WTC11 (cell line): ENCODE data around the gene MYO6. TPM values are rescaled to one million over a fixed set of nuclear protein-coding genes. Genes with fewer than 3 reads are reported as not detected.

Experiments
- ATAC-seq: fragments of 200-7000 bp; cut with Tn5 transposase; 2 replicates; pipeline ENCODE4 v1.10.0; 2021; ENCODE audit warnings: mild to moderate bottlenecking, moderate library complexity
- CTCF ChIA-PET: fragments of 300-600 bp; sonication (Branson Sonifier 250); formaldehyde crosslinking; loops from one replicate; lab custom pipeline; 2021; ENCODE audit warnings: antibody characterized with exemption; lab: Charles Lee
- POLR2A ChIA-PET: fragments of 350-600 bp; sonication (Branson Sonifier 250); formaldehyde crosslinking; loops from one replicate; lab custom pipeline; 2021; ENCODE audit warnings: antibody characterized with exemption; lab: Charles Lee
- DNase-seq: peaks from one replicate; pipeline ENCODE4 v3.0.0; 2021; ENCODE audit warnings: low spot score
- H3K27ac Mint-ChIP-seq: 2 replicates; pipeline ENCODE4 v1.8.0; 2021; ENCODE audit warnings: mixed read lengths
- H3K27me3 Mint-ChIP-seq: 2 replicates; pipeline ENCODE4 v1.8.0; 2021; ENCODE audit warnings: low read depth, mild to moderate bottlenecking, moderate library complexity, mixed read lengths
- H3K36me3 Mint-ChIP-seq: 2 replicates; pipeline ENCODE4 v1.8.0; 2021; ENCODE audit warnings: mixed read lengths
- H3K4me1 Mint-ChIP-seq: 2 replicates; pipeline ENCODE4 v1.8.0; 2022; ENCODE audit warnings: mixed read lengths
- H3K4me3 Mint-ChIP-seq: 2 replicates; pipeline ENCODE4 v1.8.0; 2021; ENCODE audit warnings: mild to moderate bottlenecking, moderate library complexity, mixed read lengths
- H3K9me3 Mint-ChIP-seq: 2 replicates; pipeline ENCODE4 v1.8.0; 2021; ENCODE audit warnings: mixed read lengths
- CDX4 ChIP-seq: fragments of 250-450 bp; sonication (Bioruptor Pico); IDR thresholded peaks from 2 replicates; pipeline ENCODE4 v1.9.0; 2021; ENCODE audit warnings: moderate library complexity, mild to moderate bottlenecking, inconsistent platforms, borderline replicate concordance
- E2F1 ChIP-seq: sonication (generic); formaldehyde crosslinking; IDR thresholded peaks from 2 replicates; pipeline ENCODE4 v1.8.0; 2022; ENCODE audit warnings: mild to moderate bottlenecking, missing genetic modification reagents
- E2F4 ChIP-seq: sonication (generic); formaldehyde crosslinking; IDR thresholded peaks from 2 replicates; pipeline ENCODE4 v1.8.1; 2022; ENCODE audit warnings: low read depth, mild to moderate bottlenecking, moderate library complexity, missing genetic modification reagents, borderline replicate concordance
- EMX1 ChIP-seq: fragments of 250-450 bp; sonication (Bioruptor Pico); IDR thresholded peaks from 2 replicates; pipeline ENCODE4 v1.8.0; 2021; ENCODE audit warnings: mild to moderate bottlenecking
- GRHL2 ChIP-seq: fragments of 250-450 bp; sonication (Bioruptor Pico); IDR thresholded peaks from 2 replicates; pipeline ENCODE4 v1.8.0; 2022; ENCODE audit warnings: mild to moderate bottlenecking, moderate library complexity; ENCODE audit not compliant: insufficient replicate concordance, severe bottlenecking
- GTF2I ChIP-seq: fragments of 250-450 bp; sonication (Bioruptor Pico); conservative IDR thresholded peaks from 2 replicates; pipeline ENCODE4 v1.4.0; 2021; ENCODE audit warnings: mild to moderate bottlenecking
- HMGXB4 ChIP-seq: sonication (generic); formaldehyde crosslinking; IDR thresholded peaks from 2 replicates; pipeline ENCODE4 v1.8.1; 2023; ENCODE audit warnings: mild to moderate bottlenecking, moderate library complexity, missing genetic modification reagents
- IRF1 ChIP-seq: sonication (generic); formaldehyde crosslinking; IDR thresholded peaks from 2 replicates; pipeline ENCODE4 v1.8.0; 2023; ENCODE audit warnings: missing genetic modification reagents
- IRF2 ChIP-seq: sonication (generic); formaldehyde crosslinking; IDR thresholded peaks from 2 replicates; pipeline ENCODE4 v1.8.0; 2022; ENCODE audit warnings: low read depth, missing genetic modification reagents, borderline replicate concordance
- NFATC4 ChIP-seq: fragments of 250-450 bp; sonication (Bioruptor Pico); IDR thresholded peaks from 2 replicates; pipeline ENCODE4 v1.9.0; 2021; ENCODE audit warnings: mild to moderate bottlenecking
- NFYB ChIP-seq: sonication (generic); formaldehyde crosslinking; conservative IDR thresholded peaks from 2 replicates; pipeline ENCODE4 v1.8.0; 2022; ENCODE audit warnings: low read depth, missing genetic modification reagents
- NR1H2 ChIP-seq: sonication (generic); formaldehyde crosslinking; IDR thresholded peaks from 2 replicates; pipeline ENCODE4 v1.9.0; 2021; ENCODE audit warnings: mild to moderate bottlenecking, moderate library complexity, missing genetic modification reagents
- SMAD3 ChIP-seq: sonication (generic); formaldehyde crosslinking; IDR thresholded peaks from 2 replicates; pipeline ENCODE4 v1.8.0; 2022; ENCODE audit warnings: missing genetic modification reagents, mild to moderate bottlenecking, borderline replicate concordance
- ZBTB43 ChIP-seq: sonication (generic); formaldehyde crosslinking; IDR thresholded peaks from 2 replicates; pipeline ENCODE4 v1.8.1; 2023; ENCODE audit warnings: mild to moderate bottlenecking, missing genetic modification reagents
- ZMAT4 ChIP-seq: fragments of 250-450 bp; sonication (Bioruptor Pico); IDR thresholded peaks from 2 replicates; pipeline ENCODE4 v1.9.0; 2021; ENCODE audit warnings: mild to moderate bottlenecking
- ZNF138 ChIP-seq: sonication (generic); formaldehyde crosslinking; conservative IDR thresholded peaks from 2 replicates; pipeline ENCODE4 v1.8.1; 2022; ENCODE audit warnings: mild to moderate bottlenecking, moderate library complexity, missing genetic modification reagents
- ZNF219 ChIP-seq: sonication (generic); formaldehyde crosslinking; IDR thresholded peaks from 2 replicates; pipeline ENCODE4 v1.8.0; 2023; ENCODE audit warnings: missing genetic modification reagents, mild to moderate bottlenecking, borderline replicate concordance
- ZNF263 ChIP-seq: sonication (generic); formaldehyde crosslinking; IDR thresholded peaks from 2 replicates; pipeline ENCODE4 v1.8.1; 2022; ENCODE audit warnings: low read depth, mild to moderate bottlenecking, moderate library complexity, missing genetic modification reagents
- ZNF671 ChIP-seq: fragments of 250-450 bp; sonication (Bioruptor Pico); IDR thresholded peaks from 2 replicates; pipeline ENCODE4 v1.8.0; 2021; ENCODE audit warnings: mild to moderate bottlenecking
- ZSCAN18 ChIP-seq: fragments of 250-450 bp; sonication (Bioruptor Pico); IDR thresholded peaks from 2 replicates; pipeline ENCODE4 v2.1.2; 2022; ENCODE audit warnings: mild to moderate bottlenecking, moderate library complexity
- total RNA-seq: library from RNA; stranded (reverse); gene quantifications from 3 replicates; pipeline ENCODE4 v1.2.3, GENCODE V29; 2021

MYO6 gene
- total RNA-seq, 1 experiment from 2014 or later = 32.6 TPM

- TF ChIP-seq ZNF138 (CRISPR knock-in tag) (no peak), ZBTB43 (CRISPR knock-in tag) (no peak), SMAD3 (no peak), ZNF671 (no peak), NR1H2 (CRISPR knock-in tag) (no peak), HMGXB4 (CRISPR knock-in tag) (no peak), IRF1 (CRISPR knock-in tag) (no peak)
Measured at GRCh38 chr6:75775219-75775618, 26.2 kb downstream of the MYO6 start (continued).

GRCh38 chr6:75776461-75776860, 27.4 kb downstream of the MYO6 start:
- Mint-ChIP-seq H3K4me1 (peaks cover 11% of the 10 kb centered on the region), H3K36me3 (peaks cover 3% of the 10 kb centered on the region; the same call in 1 of the 2 replicates), H3K9me3 (peaks cover 4% of the 10 kb centered on the region), H3K4me3 (no peak overlapping the region), H3K27me3 (no peaks in the 10 kb centered on the region), H3K27ac (no peak overlapping the region)
- ChIA-PET POLR2A (no interaction called here), CTCF (no interaction called here)
- no peak for DNase-seq
- TF ChIP-seq NFYB (CRISPR knock-in tag) (no peak), NFATC4 (CRISPR knock-in tag) (no peak), IRF1 (CRISPR knock-in tag) (no peak), ZMAT4 (no peak), GRHL2 (CRISPR knock-in tag) (no peak), IRF2 (CRISPR knock-in tag) (no peak)
- TF ChIP-seq, all 79 proteins: peak for 0
- no peak for ATAC-seq

GRCh38 chr6:75778757-75779156, 29.7 kb downstream of the MYO6 start:
- no peaks in the 10 kb centered on the region for H3K27me3 Mint-ChIP-seq
- ATAC-seq (no peak), DNase-seq (no peak)
- TF ChIP-seq ZNF219 (CRISPR knock-in tag) (no peak), E2F4 (CRISPR knock-in tag) (no peak), ZSCAN18 (no peak), CDX4 (CRISPR knock-in tag) (no peak), EMX1 (no peak), E2F1 (CRISPR knock-in tag) (no peak), NFATC4 (CRISPR knock-in tag) (no peak), ZNF263 (CRISPR knock-in tag) (no peak), GTF2I (CRISPR knock-in tag) (no peak)
- no peak overlapping the region for H3K4me3 Mint-ChIP-seq
- H3K27ac Mint-ChIP-seq = no peak overlapping the region
- H3K4me1 Mint-ChIP-seq = peaks cover 6% of the 10 kb centered on the region
- H3K9me3 Mint-ChIP-seq = peaks cover 8% of the 10 kb centered on the region
- ChIA-PET POLR2A (no interaction called here), CTCF (no interaction called here)
- peaks cover 3% of the 10 kb centered on the region; the same call in 1 of the 2 replicates for H3K36me3 Mint-ChIP-seq
